GM23338 (cell line): ENCODE data around the gene CUX1. TPM values are rescaled to one million over a fixed set of nuclear protein-coding genes. Genes with fewer than 3 reads are reported as not detected.
"Not testable (repeated sequence)": the region's sequence is repeated elsewhere in the genome, so short reads cannot be mapped to it uniquely, and the experiment has no call there.

Source experiments
- ATAC-seq: fragments of 200-7000 bp; cut with Tn5 transposase; 3 replicates; pipeline ENCODE4 v1.9.1; 2020
- DNase-seq: peaks from one replicate; pipeline ENCODE4 v3.0.0-alpha.2; 2015; ENCODE audit warnings: low spot score
- H2AFZ ChIP-seq: fragments of 200-600 bp; sonication (generic); 2 replicates; pipeline ENCODE4 v1.8.0; 2016; ENCODE audit warnings: antibody characterized with exemption, mild to moderate bottlenecking, moderate library complexity
- H3F3A ChIP-seq: fragments of 200-600 bp; sonication (generic); replicated peaks from 2 replicates; pipeline ENCODE4 v1.8.0; 2017; ENCODE audit warnings: antibody characterized with exemption, mixed run types, low read depth
- H3K27ac ChIP-seq: fragments of 200-600 bp; sonication (generic); 2 replicates; pipeline ENCODE4 v1.6.1; 2016; ENCODE audit warnings: low read depth
- H3K27me3 ChIP-seq: fragments of 200-600 bp; sonication (generic); 2 replicates; pipeline ENCODE4 v1.8.0; 2016; ENCODE audit warnings: mild to moderate bottlenecking, mixed run types, moderate library complexity; ENCODE audit not compliant: insufficient read depth
- H3K36me3 ChIP-seq: fragments of 200-600 bp; sonication (generic); 2 replicates; pipeline ENCODE4 v1.8.0; 2016; ENCODE audit warnings: mild to moderate bottlenecking; ENCODE audit not compliant: insufficient read depth
- H3K4me1 ChIP-seq: fragments of 200-600 bp; sonication (generic); 2 replicates; pipeline ENCODE4 v1.8.0; 2016; ENCODE audit warnings: mild to moderate bottlenecking, moderate library complexity; ENCODE audit not compliant: insufficient read depth
- H3K4me2 ChIP-seq: fragments of 200-600 bp; sonication (generic); 2 replicates; pipeline ENCODE4 v1.7.1; 2017; ENCODE audit warnings: mixed run types
- H3K4me3 ChIP-seq: fragments of 200-600 bp; sonication (generic); 2 replicates; pipeline ENCODE4 v1.6.1; 2016; ENCODE audit warnings: mixed run types
- H3K79me2 ChIP-seq: fragments of 200-600 bp; sonication (generic); replicated peaks from 2 replicates; pipeline ENCODE4 v1.8.0; 2017; ENCODE audit warnings: mild to moderate bottlenecking; ENCODE audit not compliant: insufficient read depth
- H3K9me2 ChIP-seq: fragments of 200-600 bp; sonication (generic); 2 replicates; pipeline ENCODE4 v1.8.0; 2017; ENCODE audit not compliant: insufficient read depth
- H4K20me1 ChIP-seq: fragments of 200-600 bp; sonication (generic); replicated peaks from 2 replicates; pipeline ENCODE4 v1.8.0; 2017; ENCODE audit warnings: mild to moderate bottlenecking; ENCODE audit not compliant: insufficient read depth
- H3K27ac Mint-ChIP-seq: 2 replicates; pipeline ENCODE4 v1.8.0; 2020; ENCODE audit warnings: inconsistent platforms, mild to moderate bottlenecking, moderate library complexity, mixed read lengths
- H3K27me3 Mint-ChIP-seq: 3 replicates; pipeline ENCODE4 v1.8.0; 2022; ENCODE audit warnings: low read depth, mild to moderate bottlenecking, moderate library complexity, mixed read lengths, inconsistent platforms; ENCODE audit not compliant: insufficient read depth, poor library complexity
- H3K36me3 Mint-ChIP-seq: 3 replicates; pipeline ENCODE4 v1.8.0; 2021; ENCODE audit warnings: low read depth, mild to moderate bottlenecking, inconsistent platforms, moderate library complexity, mixed read lengths
- H3K4me1 Mint-ChIP-seq: 3 replicates; pipeline ENCODE4 v1.8.0; 2020; ENCODE audit warnings: mild to moderate bottlenecking, inconsistent platforms, mixed read lengths
- H3K4me3 Mint-ChIP-seq: 3 replicates; pipeline ENCODE4 v1.8.0; 2021; ENCODE audit warnings: moderate library complexity, mild to moderate bottlenecking, inconsistent platforms, mixed read lengths
- H3K9me3 Mint-ChIP-seq: 3 replicates; pipeline ENCODE4 v1.8.0; 2020; ENCODE audit warnings: moderate library complexity, mild to moderate bottlenecking, inconsistent platforms, mixed read lengths
- CREB1 ChIP-seq: fragments of 250-450 bp; sonication (Bioruptor Pico); IDR thresholded peaks from 2 replicates; pipeline ENCODE4 v1.5.0; 2020; ENCODE audit warnings: low read depth, mild to moderate bottlenecking, moderate library complexity
- CTCF ChIP-seq, 2 experiments: fragments of 200-600 bp in 1 of 2; sonication (generic) in 1 of 2; conservative IDR thresholded peaks; 2 replicates each; pipeline versions ENCODE4 v1.5.1 to v1.6.1; 2016 to 2017; ENCODE audit warnings: antibody characterized with exemption in 2 of 2, low read depth in 2 of 2, mild to moderate bottlenecking in 2 of 2, moderate library complexity in 1 of 2
- ETS1 ChIP-seq: IDR thresholded peaks from 2 replicates; pipeline ENCODE4 v1.6.1; 2016; ENCODE audit warnings: antibody characterized with exemption
- EZH2 ChIP-seq: fragments of 200-600 bp; sonication (generic); IDR thresholded peaks from one replicate; pipeline ENCODE4 v1.8.0; 2017; ENCODE audit warnings: antibody characterized with exemption, mild to moderate bottlenecking, low read depth; ENCODE audit not compliant: unreplicated experiment
- EZH2phosphoT487 ChIP-seq: fragments of 200-600 bp; sonication (generic); IDR thresholded peaks from one replicate; pipeline ENCODE4 v1.8.1; 2018; ENCODE audit warnings: antibody characterized with exemption; ENCODE audit not compliant: unreplicated experiment
- JUNB ChIP-seq: IDR thresholded peaks from one replicate; pipeline ENCODE4 v1.6.1; 2016; ENCODE audit warnings: antibody characterized with exemption; ENCODE audit not compliant: unreplicated experiment
- NANOG ChIP-seq: IDR thresholded peaks from 2 replicates; pipeline ENCODE4 v1.6.1; 2016; ENCODE audit warnings: antibody characterized with exemption, borderline replicate concordance
- POLR2AphosphoS5 ChIP-seq: IDR thresholded peaks from 2 replicates; pipeline ENCODE4 v1.6.1; 2016; ENCODE audit warnings: antibody characterized with exemption, low read depth
- STAT1 ChIP-seq: IDR thresholded peaks from one replicate; pipeline ENCODE4 v1.6.1; 2016; ENCODE audit warnings: antibody characterized with exemption; ENCODE audit not compliant: unreplicated experiment
- ZNF114 ChIP-seq: fragments of 250-450 bp; sonication (Bioruptor Pico); IDR thresholded peaks from 2 replicates; pipeline ENCODE4 v1.5.0; 2020; ENCODE audit warnings: mild to moderate bottlenecking, moderate library complexity
- ZNF331 ChIP-seq: fragments of 250-450 bp; sonication (Bioruptor Pico); IDR thresholded peaks from 2 replicates; pipeline ENCODE4 v1.5.0; 2020; ENCODE audit warnings: low read depth, mild to moderate bottlenecking, moderate library complexity
- polyA plus RNA-seq: library from polyadenylated mRNA; unstranded; fragments of >200 nt; fragmentation: Nextera tagmentation; extraction: Ambion mirVana; gene quantifications from 2 replicates; pipeline ENCODE4 v1.2.1, GENCODE V29; 2016
- total RNA-seq: library from RNA; depleted of rRNA; stranded (reverse); fragments of >200 nt; shearing (Covaris generic); gene quantifications from 2 replicates; pipeline ENCODE4 v1.2.3, GENCODE V29; 2014
- TF ChIP-seq, protein P1 (sequence below): IDR thresholded peaks from one replicate; pipeline ENCODE4 v1.6.1; 2018; ENCODE audit warnings: antibody characterized with exemption; ENCODE audit not compliant: unreplicated experiment

The CUX1 gene
- total and polyA plus RNA-seq, 2 experiments from 2014 or later = 49.9 to 64.0 TPM

DNA sequence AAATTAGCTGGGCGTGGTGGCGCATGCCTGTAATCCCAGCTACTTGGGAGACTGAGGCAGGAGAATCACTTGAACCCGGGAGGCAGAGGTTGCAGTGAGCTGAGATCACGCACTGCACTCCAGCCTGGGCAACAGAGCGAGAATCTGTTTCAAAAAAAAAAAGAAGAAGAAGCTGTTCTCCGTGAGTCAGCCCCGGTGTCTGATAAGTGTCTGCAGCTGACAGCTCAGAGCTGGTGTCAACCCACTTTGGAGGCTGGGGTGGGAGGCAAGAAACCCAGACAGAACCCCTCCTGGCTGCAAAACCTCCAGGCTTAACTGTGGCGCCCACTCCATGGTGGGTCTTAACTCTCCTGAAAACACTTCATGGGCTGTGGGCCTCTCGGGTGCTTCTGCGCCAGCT is 170.6 kb downstream of the CUX1 start:
- H2AFZ ChIP-seq, H3K36me3 ChIP-seq, H3F3A ChIP-seq, H3K27me3 Mint-ChIP-seq, DNase-seq, H4K20me1 ChIP-seq, H3K4me3 Mint-ChIP-seq, H3K4me3 ChIP-seq, H3K9me3 Mint-ChIP-seq, H3K27ac ChIP-seq, H3K9me2 ChIP-seq, H3K4me2 ChIP-seq, H3K27me3 ChIP-seq, ATAC-seq: not testable (repeated sequence)
- Mint-ChIP-seq H3K36me3 (peaks cover 18% of the 10 kb centered on the region), H3K27ac (peak overlapping the region; percentile 60; the same call in 1 of the 2 replicates), H3K4me1 (peaks cover 47% of the 10 kb centered on the region)
- Histone ChIP-seq H3K4me1 (peaks cover 24% of the 10 kb centered on the region), H3K79me2 (peaks cover 78% of the 10 kb centered on the region)

GRCh38 chr7:101988513-101988912 is 171.1 kb downstream of the CUX1 start:
- peaks cover 73% of the 10 kb centered on the region for H3K79me2 ChIP-seq
- H3K27ac Mint-ChIP-seq = peak overlapping the region; percentile 60; the same call in 1 of the 2 replicates
- TF ChIP-seq ZNF114 (CRISPR knock-in tag) (no peak), CTCF (conservative IDR thresholded peaks at IDR 0.05; ENCODE audit: low read depth in 2 of 2) (no peak), ETS1 (no peak), NANOG (no peak), EZH2 (no peak), EZH2phosphoT487 (no peak), ZNF331 (no peak), CREB1 (no peak), POLR2AphosphoS5 (no peak), JUNB (no peak), STAT1 (no peak)
- TF ChIP-seq, protein P1, sequence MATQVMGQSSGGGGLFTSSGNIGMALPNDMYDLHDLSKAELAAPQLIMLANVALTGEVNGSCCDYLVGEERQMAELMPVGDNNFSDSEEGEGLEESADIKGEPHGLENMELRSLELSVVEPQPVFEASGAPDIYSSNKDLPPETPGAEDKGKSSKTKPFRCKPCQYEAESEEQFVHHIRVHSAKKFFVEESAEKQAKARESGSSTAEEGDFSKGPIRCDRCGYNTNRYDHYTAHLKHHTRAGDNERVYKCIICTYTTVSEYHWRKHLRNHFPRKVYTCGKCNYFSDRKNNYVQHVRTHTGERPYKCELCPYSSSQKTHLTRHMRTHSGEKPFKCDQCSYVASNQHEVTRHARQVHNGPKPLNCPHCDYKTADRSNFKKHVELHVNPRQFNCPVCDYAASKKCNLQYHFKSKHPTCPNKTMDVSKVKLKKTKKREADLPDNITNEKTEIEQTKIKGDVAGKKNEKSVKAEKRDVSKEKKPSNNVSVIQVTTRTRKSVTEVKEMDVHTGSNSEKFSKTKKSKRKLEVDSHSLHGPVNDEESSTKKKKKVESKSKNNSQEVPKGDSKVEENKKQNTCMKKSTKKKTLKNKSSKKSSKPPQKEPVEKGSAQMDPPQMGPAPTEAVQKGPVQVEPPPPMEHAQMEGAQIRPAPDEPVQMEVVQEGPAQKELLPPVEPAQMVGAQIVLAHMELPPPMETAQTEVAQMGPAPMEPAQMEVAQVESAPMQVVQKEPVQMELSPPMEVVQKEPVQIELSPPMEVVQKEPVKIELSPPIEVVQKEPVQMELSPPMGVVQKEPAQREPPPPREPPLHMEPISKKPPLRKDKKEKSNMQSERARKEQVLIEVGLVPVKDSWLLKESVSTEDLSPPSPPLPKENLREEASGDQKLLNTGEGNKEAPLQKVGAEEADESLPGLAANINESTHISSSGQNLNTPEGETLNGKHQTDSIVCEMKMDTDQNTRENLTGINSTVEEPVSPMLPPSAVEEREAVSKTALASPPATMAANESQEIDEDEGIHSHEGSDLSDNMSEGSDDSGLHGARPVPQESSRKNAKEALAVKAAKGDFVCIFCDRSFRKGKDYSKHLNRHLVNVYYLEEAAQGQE = no peak

More at GRCh38 chr7:101988513-101988912, 171.1 kb downstream of the CUX1 start:
- DNase-seq (no peak), ATAC-seq (no peak)
- peaks cover 9% of the 10 kb centered on the region; the same call in 1 of the 2 replicates for H4K20me1 ChIP-seq
- no peak overlapping the region for H3K4me3 ChIP-seq
- no peaks in the 10 kb centered on the region for H3K9me2 ChIP-seq
- no peaks in the 10 kb centered on the region for H3K36me3 ChIP-seq
- H3K4me3 Mint-ChIP-seq = no peak overlapping the region
- H3K4me1 ChIP-seq = peaks cover 24% of the 10 kb centered on the region
- H3K27ac ChIP-seq = no peak overlapping the region
- peaks cover 47% of the 10 kb centered on the region for H3K4me1 Mint-ChIP-seq
- peaks cover 13% of the 10 kb centered on the region for H3K36me3 Mint-ChIP-seq
- H3K4me2 ChIP-seq = no peak overlapping the region
- no peak overlapping the region for H2AFZ ChIP-seq
- no peaks in the 10 kb centered on the region for H3K27me3 ChIP-seq
- H3F3A ChIP-seq = no peaks in the 10 kb centered on the region; the same call in 1 of the 2 replicates
- peaks cover 10% of the 10 kb centered on the region for H3K27me3 Mint-ChIP-seq
- peaks cover 2% of the 10 kb centered on the region; the same call in 2 of the 3 replicates for H3K9me3 Mint-ChIP-seq
